Activated naive CD4-positive, alpha-beta T cell treated with anti-CD3 and anti-CD28 coated beads, Interleukin-2, amount 10 ng/mL, durations not matched to agents 7 days and 5 days (primary cell): ENCODE results near the gene TSNAXIP1.

ENCODE experiments used
- CTCF ChIA-PET: fragments of 350-600 bp; sonication (Branson Sonifier 250); formaldehyde crosslinking; loops from one replicate; lab custom pipeline; 2021; ENCODE audit warnings: antibody characterized with exemption; lab: Charles Lee
- DNase-seq: peaks from one replicate; pipeline ENCODE4 v3.0.0-alpha.2; 2020
- H3K27ac Mint-ChIP-seq: one replicate; pipeline ENCODE4 v1.8.0; 2021; ENCODE audit warnings: mild to moderate bottlenecking, moderate library complexity, mixed read lengths
- H3K27me3 Mint-ChIP-seq: one replicate; pipeline ENCODE4 v1.8.0; 2021; ENCODE audit warnings: mild to moderate bottlenecking, mixed read lengths
- H3K36me3 Mint-ChIP-seq: one replicate; pipeline ENCODE4 v1.8.0; 2021; ENCODE audit warnings: mixed read lengths
- H3K4me1 Mint-ChIP-seq: one replicate; pipeline ENCODE4 v1.8.0; 2021; ENCODE audit warnings: mixed read lengths
- H3K4me3 Mint-ChIP-seq: one replicate; pipeline ENCODE4 v1.8.0; 2021; ENCODE audit warnings: mild to moderate bottlenecking, moderate library complexity, mixed read lengths
- H3K9me3 Mint-ChIP-seq: one replicate; pipeline ENCODE4 v1.8.0; 2021; ENCODE audit warnings: mixed read lengths

The TSNAXIP1 gene

GRCh38 chr16:67773569-67774456, 32.9 kb upstream of the TSNAXIP1 start:
- Mint-ChIP-seq H3K4me3 (no peak overlapping the region), H3K4me1 (no peaks in the 10 kb centered on the region), H3K27me3 (no peaks in the 10 kb centered on the region), H3K36me3 (peaks cover 30% of the 10 kb centered on the region), H3K9me3 (no peaks in the 10 kb centered on the region), H3K27ac (no peak overlapping the region)
- CTCF ChIA-PET: no interaction called here
- no peak for DNase-seq

GRCh38 chr16:67774457-67774853, 32.2 kb upstream of the TSNAXIP1 start:
- CTCF ChIA-PET: no interaction called here
- Mint-ChIP-seq H3K36me3 (peaks cover 30% of the 10 kb centered on the region), H3K27ac (no peak overlapping the region), H3K4me1 (peaks cover 3% of the 10 kb centered on the region), H3K27me3 (no peaks in the 10 kb centered on the region), H3K9me3 (no peaks in the 10 kb centered on the region), H3K4me3 (no peak overlapping the region)
- no peak for DNase-seq

DNA sequence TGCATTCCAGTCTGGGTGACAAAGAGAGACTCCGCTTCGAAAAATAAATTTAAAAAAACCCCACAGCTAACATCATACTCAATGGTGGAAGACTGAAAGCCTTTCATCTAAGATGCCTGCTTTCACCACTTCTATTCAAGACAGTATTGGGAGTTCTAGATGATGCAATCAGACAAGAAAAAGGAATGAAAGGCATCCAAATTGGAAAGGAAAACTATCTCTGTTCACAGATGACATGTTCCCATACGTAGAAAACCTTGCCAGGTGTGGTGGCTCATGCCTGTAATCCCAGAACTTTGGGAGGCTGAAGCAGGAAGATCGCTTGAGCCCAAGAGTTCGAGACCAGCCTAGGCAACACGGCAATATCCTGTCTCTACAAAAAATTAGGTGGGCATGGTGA, 31.4 kb upstream of the TSNAXIP1 start:
- Mint-ChIP-seq H3K27me3 (no peaks in the 10 kb centered on the region), H3K36me3 (peaks cover 29% of the 10 kb centered on the region), H3K9me3 (no peaks in the 10 kb centered on the region), H3K4me1 (peaks cover 11% of the 10 kb centered on the region), H3K4me3 (no peak overlapping the region), H3K27ac (no peak overlapping the region)
- DNase-seq: no peak
- CTCF ChIA-PET: interaction anchor here (0.8 kb wide), 1 partner anchor 41 kb away, joined by 3 read pairs; no protein-coding TSS in a partner anchor

DNA sequence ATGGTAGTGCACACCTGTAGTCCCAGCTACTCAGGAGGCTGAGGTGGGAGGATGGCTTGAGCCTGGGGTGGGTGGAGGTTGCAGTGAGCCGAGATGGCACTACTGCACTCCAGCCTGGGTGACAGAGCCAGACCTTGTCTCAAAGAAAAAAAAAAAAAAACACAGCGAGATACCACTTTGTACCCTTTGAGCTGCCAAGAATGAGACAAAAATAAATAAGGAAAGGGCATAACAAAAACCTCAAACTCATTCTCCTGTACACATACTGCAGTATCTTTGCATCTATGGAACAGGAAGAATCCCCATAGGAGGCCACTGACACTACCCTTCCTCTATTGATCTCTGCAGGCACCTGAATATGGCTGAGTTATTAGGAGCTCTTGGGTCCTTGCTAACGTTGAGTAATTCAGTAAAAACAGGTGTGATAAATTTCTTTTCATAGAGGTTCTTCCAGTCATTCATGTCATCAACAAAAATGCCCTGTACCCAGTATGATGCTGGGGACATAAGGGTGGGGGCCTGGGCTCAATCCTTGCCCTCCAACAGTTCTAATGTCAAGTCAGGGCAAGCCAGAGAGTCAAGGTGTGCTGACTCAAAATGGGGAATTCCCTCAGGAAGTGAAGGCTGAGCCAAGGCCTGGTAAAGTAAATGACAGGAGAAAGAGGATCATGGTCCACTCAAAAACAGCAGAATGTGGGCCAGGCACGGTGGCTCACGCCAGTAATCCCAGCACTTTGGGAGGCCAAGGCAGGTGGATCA, 27.3 kb upstream of the TSNAXIP1 start:
- H3K27ac Mint-ChIP-seq: peak overlapping the region; percentile 42
- DNase-seq: no peak
- H3K36me3 Mint-ChIP-seq: peaks cover 20% of the 10 kb centered on the region
- peaks cover 26% of the 10 kb centered on the region for H3K4me1 Mint-ChIP-seq
- H3K27me3 Mint-ChIP-seq: no peaks in the 10 kb centered on the region
- H3K9me3 Mint-ChIP-seq: no peaks in the 10 kb centered on the region
- CTCF ChIA-PET: no interaction called here
- H3K4me3 Mint-ChIP-seq: no peak overlapping the region

DNA sequence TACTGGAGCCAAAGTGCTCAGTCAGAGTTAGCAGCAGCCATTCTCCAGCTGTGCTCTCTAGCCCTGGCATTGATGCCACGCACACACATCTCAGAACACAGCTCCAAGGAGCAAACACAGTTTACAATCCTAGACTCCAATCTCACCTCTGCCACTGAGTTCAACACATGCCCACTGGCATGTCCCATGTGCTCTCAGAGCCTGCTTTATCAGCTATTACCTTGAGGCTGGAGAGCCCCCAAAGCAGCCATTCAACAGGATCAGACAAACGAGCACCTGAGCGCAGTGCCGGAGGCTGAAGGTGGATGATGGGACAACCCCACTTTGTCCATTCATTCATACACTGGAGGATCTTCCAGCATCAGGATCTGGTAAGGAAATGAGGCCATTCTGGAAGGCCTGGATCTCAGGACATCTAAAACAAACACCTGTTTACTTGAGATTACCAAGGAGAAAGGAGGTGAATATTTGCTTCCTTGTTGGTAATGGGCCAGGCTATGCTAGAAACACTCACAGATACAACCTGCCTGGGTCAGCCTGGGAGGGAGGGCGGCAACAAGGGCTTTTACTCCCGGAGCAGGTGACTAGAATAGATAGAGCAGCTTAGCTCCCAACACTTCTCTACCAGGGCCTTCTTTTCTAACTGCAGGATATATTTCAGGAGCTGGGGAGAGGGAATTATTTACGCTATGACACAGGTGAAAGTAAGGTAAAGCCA, 25.7 kb upstream of the TSNAXIP1 start:
- CTCF ChIA-PET: interaction anchor here (0.6 to 1.8 kb wide), 2 partner anchors 35 to 791 kb away, joined by 4 to 9 read pairs; no protein-coding TSS in a partner anchor
- H3K27ac Mint-ChIP-seq: peak overlapping the region; percentile 82
- peaks cover 17% of the 10 kb centered on the region for H3K36me3 Mint-ChIP-seq
- H3K4me1 Mint-ChIP-seq: peaks cover 26% of the 10 kb centered on the region
- DNase-seq: no peak
- no peaks in the 10 kb centered on the region for H3K9me3 Mint-ChIP-seq
- H3K4me3 Mint-ChIP-seq: no peak overlapping the region
- H3K27me3 Mint-ChIP-seq: no peaks in the 10 kb centered on the region

DNA sequence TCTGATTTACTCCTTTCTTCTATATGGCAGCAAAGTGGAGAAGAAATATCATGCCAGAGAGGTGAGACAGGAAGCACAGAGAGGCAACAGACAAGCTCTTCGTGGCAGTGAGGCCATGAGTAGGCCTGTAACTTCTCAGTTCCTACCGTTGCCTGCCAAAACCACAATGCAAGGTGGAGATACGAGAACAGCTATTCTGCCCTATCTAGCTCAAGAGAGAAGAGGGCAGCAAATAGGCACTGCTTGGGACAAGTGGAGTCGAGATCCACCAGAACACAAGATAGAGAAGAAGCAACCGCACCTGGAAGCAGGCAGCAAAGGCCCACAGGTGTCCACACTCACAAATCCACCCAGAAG, 25.1 kb upstream of the TSNAXIP1 start:
- H3K4me1 Mint-ChIP-seq: peaks cover 26% of the 10 kb centered on the region
- CTCF ChIA-PET: interaction anchor here (0.5 to 1.8 kb wide), 4 partner anchors 11 to 791 kb away, joined by 3 to 9 read pairs (median 4); no protein-coding TSS in a partner anchor

DNA sequence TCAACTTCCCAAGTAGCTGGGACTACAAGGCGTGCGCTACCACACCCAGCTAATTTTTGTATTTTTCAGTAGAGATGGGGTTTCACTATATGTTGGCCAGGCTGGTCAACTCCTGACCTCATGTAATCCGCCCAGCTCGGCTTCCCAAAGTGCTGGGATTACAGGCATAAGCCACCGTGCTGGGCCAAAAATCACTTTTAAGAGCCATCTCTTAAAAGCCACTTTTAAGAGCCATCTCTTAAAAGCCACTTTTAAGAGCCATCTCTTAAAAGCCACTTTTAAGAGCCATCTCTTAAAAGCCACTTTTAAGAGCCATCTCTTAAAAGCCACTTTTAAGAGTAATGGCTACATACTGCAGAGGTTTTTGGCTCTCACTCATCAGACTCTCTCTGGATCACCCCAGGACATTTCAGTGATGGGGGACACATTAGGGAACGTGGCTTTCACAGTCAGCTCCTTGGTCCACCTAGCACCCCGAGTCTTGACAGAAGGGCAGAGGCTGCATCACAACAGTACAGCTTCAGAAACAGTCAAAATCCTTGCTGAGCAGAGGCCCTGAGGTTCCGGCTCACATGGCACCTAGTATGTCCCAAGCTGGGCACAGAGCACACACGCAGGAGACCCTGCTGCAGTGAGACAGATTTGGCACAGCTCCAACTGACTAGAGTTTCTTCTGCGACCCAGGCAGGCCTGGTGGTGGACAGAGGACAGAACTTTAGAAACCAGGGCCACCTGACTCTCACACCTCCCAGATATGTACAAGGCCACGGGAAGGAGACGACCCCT, 23.9 kb upstream of the TSNAXIP1 start:
- DNase-seq: no peak
- CTCF ChIA-PET: interaction anchor here (1.4 kb wide), 1 partner anchor 12 kb away, joined by 4 read pairs; no protein-coding TSS in a partner anchor
- peaks cover 19% of the 10 kb centered on the region for H3K36me3 Mint-ChIP-seq
- H3K9me3 Mint-ChIP-seq: no peaks in the 10 kb centered on the region
- no peaks in the 10 kb centered on the region for H3K27me3 Mint-ChIP-seq
- H3K4me1 Mint-ChIP-seq: peaks cover 26% of the 10 kb centered on the region
- no peak overlapping the region for H3K4me3 Mint-ChIP-seq
- no peak overlapping the region for H3K27ac Mint-ChIP-seq

More for the DNA sequence above, 25.1 kb upstream of the TSNAXIP1 start:
- peak overlapping the region; percentile 82 for H3K27ac Mint-ChIP-seq
- no peak overlapping the region for H3K4me3 Mint-ChIP-seq
- DNase-seq: peak; percentile 46
- H3K36me3 Mint-ChIP-seq: peaks cover 17% of the 10 kb centered on the region
- H3K9me3 Mint-ChIP-seq: no peaks in the 10 kb centered on the region
- no peaks in the 10 kb centered on the region for H3K27me3 Mint-ChIP-seq

- no peak for DNase-seq
- H3K4me1 Mint-ChIP-seq: peaks cover 26% of the 10 kb centered on the region
- no peaks in the 10 kb centered on the region for H3K9me3 Mint-ChIP-seq
- H3K4me3 Mint-ChIP-seq: no peak overlapping the region
- peaks cover 18% of the 10 kb centered on the region for H3K36me3 Mint-ChIP-seq
- CTCF ChIA-PET: no interaction called here
- H3K27ac Mint-ChIP-seq: peak overlapping the region; percentile 64
- no peaks in the 10 kb centered on the region for H3K27me3 Mint-ChIP-seq
Measured at GRCh38 chr16:67783353-67783725, 23.4 kb upstream of the TSNAXIP1 start.

DNA sequence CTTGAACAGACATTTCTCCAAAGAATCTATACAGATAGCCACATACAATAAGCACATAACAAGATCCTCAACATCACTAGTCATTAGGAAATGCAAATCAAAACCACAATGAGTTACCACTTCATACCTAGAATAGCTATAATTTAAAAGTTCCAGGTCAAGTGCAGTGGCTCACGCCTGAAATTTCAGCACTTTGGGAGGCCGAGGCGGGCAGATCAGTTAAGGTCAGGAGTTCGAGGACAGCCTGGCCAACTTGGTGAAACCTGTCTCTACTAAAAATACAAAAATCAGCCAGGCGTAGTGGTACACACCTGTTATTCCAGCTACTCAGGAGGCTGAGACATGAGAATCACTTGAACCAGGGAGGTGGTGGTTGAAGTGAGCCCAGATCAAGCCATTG, 20.2 kb upstream of the TSNAXIP1 start:
- Mint-ChIP-seq H3K27me3 (no peaks in the 10 kb centered on the region), H3K4me1 (peaks cover 7% of the 10 kb centered on the region), H3K9me3 (no peaks in the 10 kb centered on the region), H3K36me3 (peaks cover 17% of the 10 kb centered on the region), H3K27ac (no peak overlapping the region), H3K4me3 (no peak overlapping the region)
- CTCF ChIA-PET: interaction anchor here (1.0 kb wide), 1 partner anchor 123 kb away, joined by 3 read pairs; no protein-coding TSS in a partner anchor
- DNase-seq: no peak

DNA sequence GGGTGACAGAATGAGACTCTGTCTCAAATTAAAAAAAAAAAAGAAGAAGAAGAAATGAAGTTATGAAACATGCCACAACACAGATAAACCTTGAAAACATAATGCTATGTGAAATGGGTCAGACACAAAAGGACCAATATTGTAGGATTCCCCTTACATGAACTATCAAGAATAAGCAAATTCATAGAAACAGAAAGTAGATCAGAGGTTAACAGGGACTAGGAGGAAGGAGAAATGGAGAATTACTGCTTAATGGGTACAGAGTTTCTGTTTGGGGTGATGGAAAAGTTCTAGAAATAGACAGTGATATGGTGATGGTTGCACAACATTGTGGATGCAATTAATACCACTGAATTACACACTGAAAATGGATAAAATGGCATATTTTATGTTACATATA, 16.6 kb upstream of the TSNAXIP1 start:
- Mint-ChIP-seq H3K27me3 (no peaks in the 10 kb centered on the region), H3K27ac (no peak overlapping the region), H3K4me3 (no peak overlapping the region), H3K36me3 (peaks cover 9% of the 10 kb centered on the region), H3K9me3 (no peaks in the 10 kb centered on the region), H3K4me1 (peaks cover 2% of the 10 kb centered on the region)
- DNase-seq: no peak
- CTCF ChIA-PET: no interaction called here

GRCh38 chr16:67796099-67796718, 10.5 kb upstream of the TSNAXIP1 start:
- H3K4me3 Mint-ChIP-seq: no peak overlapping the region
- CTCF ChIA-PET: interaction anchor here (1.3 kb wide), 1 partner anchor 10 kb away, joined by 3 read pairs; the partner anchor contains the start of genes RANBP10 and TSNAXIP1
- H3K27ac Mint-ChIP-seq: peak overlapping the region; percentile 51

DNA sequence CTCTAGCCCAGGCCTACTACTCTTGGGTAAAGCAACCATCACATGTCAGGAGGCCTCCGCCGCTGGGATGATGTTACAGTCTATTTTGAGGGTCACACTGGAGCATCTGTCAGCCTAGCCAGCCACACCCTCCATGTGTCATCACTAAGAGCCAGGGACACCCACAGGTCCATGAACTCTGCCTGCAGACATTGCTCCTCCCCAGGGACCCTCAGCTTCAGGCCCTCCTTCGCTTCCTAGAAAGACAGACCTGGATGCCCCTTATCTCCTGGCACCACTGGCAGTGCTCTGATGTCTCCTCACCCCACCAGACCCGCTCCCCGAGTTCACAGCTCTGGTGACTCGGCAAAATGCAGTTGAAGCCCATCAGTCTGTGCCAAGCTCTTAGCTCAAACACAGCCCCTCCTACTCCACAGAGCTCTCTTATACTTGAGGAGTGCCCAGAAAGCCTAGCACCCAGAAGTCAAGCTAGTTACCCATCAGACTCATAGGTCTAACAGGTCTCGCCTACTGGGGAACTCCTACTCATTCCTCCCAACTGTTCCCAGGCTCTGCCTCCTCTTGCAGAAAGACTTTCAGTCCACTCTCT, 6.3 kb upstream of the TSNAXIP1 start:
- peaks cover 71% of the 10 kb centered on the region for H3K36me3 Mint-ChIP-seq
- peak overlapping the region; percentile 86 for H3K27ac Mint-ChIP-seq
- no peaks in the 10 kb centered on the region for H3K9me3 Mint-ChIP-seq
- peaks cover 61% of the 10 kb centered on the region for H3K4me1 Mint-ChIP-seq
- no peak overlapping the region for H3K4me3 Mint-ChIP-seq
- CTCF ChIA-PET: interaction anchor here (1.1 to 2.3 kb wide), 2 partner anchors 16 to 127 kb away, joined by 4 to 12 read pairs; no protein-coding TSS in a partner anchor
- H3K27me3 Mint-ChIP-seq: no peaks in the 10 kb centered on the region
- DNase-seq: no peak

More at GRCh38 chr16:67796099-67796718, 10.5 kb upstream of the TSNAXIP1 start:
- no peaks in the 10 kb centered on the region for H3K9me3 Mint-ChIP-seq
- DNase-seq: no peak
- H3K27me3 Mint-ChIP-seq: no peaks in the 10 kb centered on the region
- peaks cover 37% of the 10 kb centered on the region for H3K36me3 Mint-ChIP-seq
- H3K4me1 Mint-ChIP-seq: peaks cover 23% of the 10 kb centered on the region
